Tongue (tissue), 2 donors: Measurements from ENCODE around the gene SLC9C1. TPM values are rescaled to one million over a fixed set of nuclear protein-coding genes. Genes with fewer than 3 reads are reported as not detected.

ENCODE experiments used
- DNase-seq: peaks from one replicate; pipeline ENCODE4 v3.0.0-alpha.2; 2015
- total RNA-seq: library from RNA; depleted of rRNA; stranded (reverse); fragments of >200 nt; gene quantifications from one replicate; pipeline ENCODE4 v1.2.3, GENCODE V29; 2014

Gene SLC9C1
- 3.2 TPM for total RNA-seq

GRCh38 chr3:112293368-112294321 is at the start of gene SLC9C1:
Gene SLC9C1 (minus strand): TSS chr3:112294216. CDS start chr3:112286791, 7,425 bp downstream.
- peak; percentile 86 for DNase-seq

DNA sequence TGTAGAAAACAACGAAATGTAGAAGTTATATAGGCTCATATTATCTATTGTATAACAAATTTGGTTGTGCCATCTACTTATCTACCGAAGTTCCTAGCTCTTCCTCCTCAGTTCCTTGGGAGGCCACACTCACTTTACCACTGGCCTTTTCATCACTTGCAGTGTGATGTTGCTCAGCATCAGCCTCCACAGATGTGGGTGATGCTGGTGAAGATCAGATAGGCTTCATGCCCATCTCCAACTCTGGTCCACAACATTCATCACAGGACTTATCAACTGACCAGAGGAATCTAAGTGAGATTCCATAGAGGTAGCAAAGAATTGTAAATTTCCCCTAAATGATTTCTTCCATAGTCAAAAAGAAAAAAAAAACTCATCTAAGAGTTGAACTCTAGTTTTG is 47.4 kb upstream of the SLC9C1 start:
- DNase-seq: no peak

DNA sequence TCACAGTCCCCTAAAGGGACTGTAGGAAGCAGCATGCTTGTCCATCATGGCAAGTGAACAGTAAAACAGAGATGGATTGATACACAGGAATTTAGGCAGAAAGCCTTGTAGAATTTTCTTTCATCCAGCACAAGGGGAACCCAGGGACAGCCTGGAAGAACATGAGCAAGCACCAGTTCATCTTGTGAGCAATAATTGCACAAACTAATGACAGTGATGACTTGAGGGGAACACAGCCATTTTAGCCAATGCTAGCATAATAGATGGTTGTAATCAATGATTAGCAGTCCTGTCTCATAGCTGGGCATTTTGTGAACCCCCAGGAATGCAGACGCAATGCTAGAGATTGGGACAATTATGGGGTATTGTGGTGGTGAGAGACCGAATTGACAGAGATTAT is 45.6 kb upstream of the SLC9C1 start:
- DNase-seq: no peak

DNA sequence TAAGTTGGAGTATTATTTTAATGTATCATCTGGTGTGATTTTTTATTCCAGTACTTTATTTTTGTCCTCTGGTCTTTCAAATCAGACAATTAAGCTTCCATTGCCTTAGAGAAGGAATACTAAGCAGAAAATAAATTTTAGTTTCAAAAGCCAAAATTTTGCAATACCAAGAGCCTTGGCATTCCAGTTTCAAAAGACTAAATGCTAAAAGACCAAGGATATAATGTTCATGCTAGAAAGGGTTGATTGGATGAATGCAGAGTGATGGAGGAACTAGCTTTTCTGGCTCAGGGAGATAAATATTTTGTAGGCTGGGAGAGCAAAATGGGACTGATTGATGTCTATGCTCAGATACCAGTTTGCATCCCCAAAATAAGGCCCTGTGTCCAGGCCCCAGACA is 45.1 kb upstream of the SLC9C1 start:
- DNase-seq: no peak

DNA sequence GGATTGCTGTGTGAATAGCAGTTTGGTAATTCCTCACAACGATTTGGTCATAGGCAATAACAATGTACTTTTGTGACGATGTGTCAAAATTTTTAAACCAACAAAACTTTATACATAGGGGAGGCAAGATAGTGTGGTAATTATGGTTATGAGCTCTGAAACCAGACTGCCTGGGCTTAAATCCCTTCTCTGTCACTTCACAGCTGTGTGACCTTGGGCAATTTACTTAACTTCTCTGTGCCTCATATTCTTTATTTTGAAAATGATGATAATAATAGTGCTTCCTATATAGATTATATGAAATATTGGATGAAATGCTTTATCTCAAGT is 44.7 kb upstream of the SLC9C1 start:
- no peak for DNase-seq

GRCh38 chr3:112338021-112338726 is 44.2 kb upstream of the SLC9C1 start:
- DNase-seq: no peak

DNA sequence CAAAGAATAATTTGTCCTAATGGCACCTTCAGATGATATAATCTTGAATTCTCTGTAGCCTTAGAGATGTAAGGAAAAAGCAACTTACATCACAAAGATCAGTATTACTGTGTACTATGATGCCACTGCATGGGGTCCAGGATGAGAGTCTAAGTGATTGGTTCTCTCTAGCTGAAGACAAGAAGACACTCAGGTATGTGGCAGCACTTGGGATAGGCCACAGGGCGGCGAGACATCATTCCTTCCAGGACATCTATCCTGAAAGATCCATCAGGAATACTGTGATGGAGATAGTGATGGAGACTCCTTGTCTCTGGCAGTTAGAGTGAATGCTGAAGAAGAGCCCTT is 41.4 kb upstream of the SLC9C1 start:
- DNase-seq: no peak

- peak; percentile 63 for DNase-seq
Observed at GRCh38 chr3:112334691-112335433, 40.8 kb upstream of the SLC9C1 start.

DNA sequence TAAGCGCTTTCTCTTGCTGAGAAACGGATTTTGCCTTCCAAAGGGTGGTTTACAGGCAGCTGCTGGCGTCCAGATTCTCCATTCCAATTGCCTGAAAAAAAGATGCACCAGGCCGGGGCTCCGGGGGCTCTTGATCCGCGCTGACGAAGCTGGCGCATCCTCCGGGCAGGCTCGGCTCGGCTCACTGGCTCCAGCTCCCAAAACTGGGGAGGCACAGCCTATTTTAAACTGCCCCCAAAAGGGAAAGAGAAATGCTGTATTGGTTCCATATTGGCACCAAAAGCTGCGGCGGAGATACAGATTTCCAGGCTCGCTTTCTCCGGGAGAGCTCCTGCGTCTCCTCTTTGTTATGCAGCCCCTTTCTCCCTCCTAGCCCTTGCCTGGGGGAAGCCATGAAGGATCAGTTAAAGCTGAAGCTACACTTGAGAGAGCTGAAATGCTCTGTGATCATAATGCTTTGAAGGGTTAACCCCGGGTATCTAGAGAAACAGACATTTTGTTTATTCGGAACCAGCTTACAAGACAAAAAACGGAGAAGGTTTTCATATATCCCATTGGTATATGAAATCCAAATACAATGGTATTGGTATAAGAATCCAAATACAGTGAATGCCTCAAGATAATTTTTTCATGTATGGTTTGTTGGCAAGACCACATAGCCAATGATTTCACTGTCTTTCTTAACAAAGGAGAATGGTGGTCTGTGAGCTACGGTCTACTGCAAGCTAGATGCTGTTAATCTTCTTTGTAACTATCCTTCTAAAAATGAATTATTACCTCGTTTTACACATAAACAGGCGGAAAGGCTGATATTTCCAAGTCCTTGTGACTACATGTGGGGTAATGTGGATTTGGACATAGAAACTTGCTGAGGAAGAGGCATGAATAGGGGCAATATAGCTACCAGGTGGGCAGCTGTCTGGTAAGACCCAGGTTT is 39.6 kb upstream of the SLC9C1 start:
- DNase-seq: peak; percentile 86

DNA sequence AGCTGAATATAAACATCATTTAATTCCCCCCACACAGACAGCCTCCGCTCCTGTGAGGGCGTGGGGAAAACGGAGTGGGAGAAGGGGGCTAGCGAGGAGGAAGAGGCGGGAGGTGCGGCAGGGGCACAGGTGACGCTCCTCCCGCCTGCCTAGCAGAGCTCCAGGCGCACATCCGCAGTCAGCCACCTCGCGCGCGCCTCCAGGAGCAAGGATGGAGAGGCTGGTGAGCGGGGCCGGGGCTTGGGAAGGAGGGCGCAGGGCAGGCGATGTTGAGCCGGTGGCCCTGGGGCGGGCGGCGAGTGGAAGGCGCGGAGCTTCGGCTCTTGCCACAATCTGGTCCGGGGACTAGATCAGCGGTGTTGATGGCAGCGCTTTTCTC is 39.0 kb upstream of the SLC9C1 start, which contains the start of gene CD200:
Gene CD200, plus strand, starts transcription at position 155 of the 379 bp plus-strand sequence. Its CDS starts 57 bp downstream, at position 212.
- peak; percentile 84 for DNase-seq

DNA sequence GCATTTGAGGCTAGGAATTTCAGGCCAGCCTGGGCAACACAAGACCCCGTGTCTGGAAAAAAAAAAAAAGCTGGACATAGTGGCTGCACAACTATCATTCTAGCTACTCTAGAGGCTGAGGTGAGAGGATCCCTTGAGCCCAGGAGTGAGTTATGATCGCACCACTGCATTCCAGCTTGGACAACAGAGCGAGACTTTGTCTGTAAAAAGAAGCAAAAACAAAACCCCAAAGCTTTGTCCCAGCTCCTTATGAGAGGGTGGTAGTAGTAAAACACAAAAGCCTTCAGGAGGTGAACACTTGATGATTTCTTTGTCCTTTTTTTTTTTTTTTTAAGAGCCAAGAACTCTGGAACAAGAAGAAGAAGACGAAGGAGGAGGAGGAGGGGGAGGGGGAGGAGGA is 37.8 kb upstream of the SLC9C1 start:
- DNase-seq: no peak

DNA sequence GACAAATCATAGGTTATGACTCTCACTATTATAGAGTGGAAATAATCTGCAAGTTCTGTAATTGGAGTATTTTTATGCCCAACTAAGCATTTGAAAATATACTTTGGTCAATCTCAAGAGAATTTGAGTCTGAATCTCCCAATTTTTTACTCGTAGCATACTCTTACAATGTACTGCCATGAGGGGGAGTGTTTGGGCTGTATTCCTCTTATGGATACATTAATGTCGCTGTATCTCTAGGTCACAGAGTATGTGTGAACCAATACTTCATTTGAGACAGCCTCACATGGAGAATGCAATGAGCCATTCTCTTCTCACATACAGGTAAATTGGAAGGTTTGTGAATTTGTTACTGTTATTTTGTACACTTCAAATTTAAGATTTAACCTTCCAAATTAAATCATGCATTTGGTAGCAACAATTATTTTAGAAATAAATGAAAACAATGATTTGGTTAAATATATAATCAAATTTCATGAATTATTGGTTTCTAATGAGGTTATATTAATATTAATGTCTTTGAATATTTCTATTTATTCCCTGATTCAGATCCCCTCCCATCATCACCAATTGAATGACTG is 33.4 kb upstream of the SLC9C1 start:
- DNase-seq: peak; percentile 82

GRCh38 chr3:112321867-112322652 is 28.0 kb upstream of the SLC9C1 start:
- no peak for DNase-seq

DNA sequence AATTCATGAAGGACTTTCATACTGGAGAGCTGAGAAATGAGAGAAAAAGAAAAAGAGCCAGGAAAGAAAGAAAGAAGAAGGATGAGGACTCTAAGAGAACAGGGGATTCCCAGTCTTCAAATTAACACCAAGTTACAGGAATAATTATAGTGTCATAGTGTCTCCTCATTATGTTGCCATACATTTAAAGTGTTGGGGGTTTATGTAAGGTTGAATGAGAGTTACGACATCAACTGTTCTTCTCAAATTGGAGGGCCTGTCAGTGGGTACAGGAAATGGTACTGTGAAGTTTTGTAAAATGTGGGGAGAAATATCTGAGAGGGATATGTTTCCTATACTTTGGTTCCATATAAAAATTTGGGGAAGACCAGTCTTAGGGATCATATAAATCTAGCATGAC is 26.7 kb upstream of the SLC9C1 start:
- DNase-seq: no peak

DNA sequence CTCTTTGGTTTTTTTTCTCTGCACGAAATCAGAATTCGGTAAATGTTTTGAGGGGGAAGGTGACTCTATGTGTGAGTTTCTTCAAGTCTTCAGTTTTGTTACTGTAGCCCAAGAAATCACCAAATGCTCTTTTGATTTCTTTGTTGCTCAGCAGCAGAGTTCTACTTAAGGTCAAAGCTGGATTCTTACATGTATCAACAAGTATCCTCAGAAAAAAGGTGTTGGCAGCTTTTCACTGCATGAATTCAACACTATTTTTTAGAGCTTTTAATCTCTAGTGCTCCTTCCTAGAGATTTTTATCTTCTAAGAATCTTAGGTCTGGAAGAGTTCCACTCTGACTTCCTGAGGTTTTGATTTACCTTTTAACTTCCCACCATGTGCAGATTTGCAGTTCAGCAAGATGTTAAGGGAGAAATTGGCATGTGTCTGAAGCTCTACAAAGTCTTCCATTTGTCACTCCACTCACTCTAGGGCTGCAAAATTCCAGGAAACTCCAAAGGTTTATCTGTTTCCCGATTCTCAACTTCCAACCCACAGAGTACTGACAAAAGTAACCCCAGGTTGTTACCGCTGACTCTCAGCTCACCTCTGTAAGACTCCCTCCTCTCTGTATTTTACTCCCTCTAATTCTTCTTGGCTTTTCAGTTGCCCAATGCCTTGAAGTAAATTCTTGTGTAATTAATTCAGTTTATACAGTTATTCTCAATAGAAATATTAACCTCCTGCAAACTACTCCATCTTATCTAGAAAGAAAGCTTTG is 25.7 kb upstream of the SLC9C1 start:
- peak; percentile 37 for DNase-seq

GRCh38 chr3:112315791-112316190 is 21.8 kb upstream of the SLC9C1 start:
- no peak for DNase-seq

- DNase-seq: no peak
Observed at GRCh38 chr3:112314649-112315048, 20.6 kb upstream of the SLC9C1 start.

DNA sequence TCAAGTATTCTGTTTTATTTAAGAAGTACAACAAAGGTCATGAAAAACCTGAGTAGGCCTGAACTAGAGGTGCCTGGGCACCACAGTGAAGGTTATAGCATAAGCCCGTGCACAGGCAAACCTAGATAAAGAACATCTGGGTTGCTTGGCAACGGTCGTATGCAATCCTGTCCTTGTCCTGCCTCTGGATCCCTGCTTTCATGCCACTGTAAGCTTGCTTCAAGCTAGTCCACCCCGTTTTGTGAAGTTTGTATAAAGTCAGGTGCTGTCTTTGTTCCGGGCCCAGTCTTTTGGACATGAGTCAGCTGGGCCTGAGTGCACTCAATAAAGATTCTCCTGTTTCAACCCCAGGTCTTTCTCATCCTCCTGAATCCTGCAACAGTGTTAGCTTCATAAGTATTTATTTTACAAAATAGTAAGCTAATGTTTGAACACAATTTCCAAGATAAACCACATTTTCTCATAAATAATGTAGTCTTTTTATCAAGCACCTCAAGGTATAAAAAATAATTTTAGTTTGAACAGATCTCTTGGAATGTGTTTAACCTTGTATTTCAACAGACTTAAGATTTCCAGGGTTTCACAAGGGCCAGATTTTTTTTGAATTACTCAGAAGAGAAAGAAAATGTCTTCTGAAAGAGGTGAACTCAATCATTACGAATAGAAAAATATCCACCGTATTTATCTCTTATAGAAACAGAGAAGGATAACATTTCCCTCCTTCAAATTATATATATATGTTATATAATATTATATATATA is 14.3 kb upstream of the SLC9C1 start:
- peak; percentile 35 for DNase-seq

GRCh38 chr3:112307557-112307956 is 13.5 kb upstream of the SLC9C1 start:
- no peak for DNase-seq
